GM21360 (cell line): ENCODE results near the gene OR2F1.
A peak's percentile ranks its signal among the peaks of the same experiment; 100 is the strongest.

ENCODE experiments used
- ATAC-seq: cut with Tn5 transposase; IDR thresholded peaks from one replicate; pipeline ENCODE4 v1.9.1; 2021; ENCODE audit warnings: mild to moderate bottlenecking, moderate library complexity; ENCODE audit not compliant: unreplicated experiment

The OR2F1 gene

DNA sequence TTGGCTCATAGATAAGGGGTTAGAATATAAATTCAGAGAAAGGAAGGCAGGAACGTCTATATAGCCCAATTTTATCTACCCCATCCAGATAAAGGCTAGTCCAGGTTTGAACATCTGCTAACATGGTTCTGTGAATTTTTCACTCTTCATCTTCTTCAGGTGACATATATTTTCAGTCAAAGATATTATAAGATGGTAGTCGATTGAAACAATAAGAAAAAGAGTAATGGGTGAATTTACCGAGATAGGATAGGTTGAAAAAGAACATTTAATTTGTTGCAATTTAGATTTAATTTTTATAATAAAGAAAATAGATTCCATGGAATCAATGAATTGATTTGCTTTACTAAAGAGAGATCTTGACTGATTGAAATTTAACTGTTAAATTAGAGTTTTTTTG lies at the start of gene OR2F1:
TSS of gene OR2F1 (plus strand) at position 301 of the 400 bp plus-strand sequence. CDS start 5,127 bp downstream, outside the sequence.
- no peak for ATAC-seq

- ATAC-seq = no peak
Measured at GRCh38 chr7:143905509-143905908, 49.1 kb upstream of the OR2F1 start.

DNA sequence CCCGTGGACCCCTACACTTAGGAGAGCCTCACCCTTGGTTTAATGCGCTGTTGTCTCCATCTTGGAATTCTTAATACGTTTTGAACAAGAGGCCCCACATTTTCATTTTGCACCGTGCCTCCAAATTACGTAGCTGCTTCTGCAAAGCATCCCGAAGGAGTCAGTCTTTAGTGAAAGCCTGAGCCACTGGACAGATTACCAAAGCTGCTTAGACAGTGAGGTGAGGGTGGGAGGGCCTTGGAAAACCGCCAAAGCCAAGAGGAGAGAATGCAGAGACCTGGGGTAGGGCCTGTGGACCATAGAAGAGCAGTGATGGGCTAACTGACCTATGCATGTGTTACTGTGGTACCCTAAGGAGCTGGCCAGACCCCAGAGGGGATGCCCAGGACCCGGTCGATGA lies 48.5 kb upstream of the OR2F1 start:
- no peak for ATAC-seq

- no peak for ATAC-seq
Measured at GRCh38 chr7:143906895-143907294, 47.7 kb upstream of the OR2F1 start.

DNA sequence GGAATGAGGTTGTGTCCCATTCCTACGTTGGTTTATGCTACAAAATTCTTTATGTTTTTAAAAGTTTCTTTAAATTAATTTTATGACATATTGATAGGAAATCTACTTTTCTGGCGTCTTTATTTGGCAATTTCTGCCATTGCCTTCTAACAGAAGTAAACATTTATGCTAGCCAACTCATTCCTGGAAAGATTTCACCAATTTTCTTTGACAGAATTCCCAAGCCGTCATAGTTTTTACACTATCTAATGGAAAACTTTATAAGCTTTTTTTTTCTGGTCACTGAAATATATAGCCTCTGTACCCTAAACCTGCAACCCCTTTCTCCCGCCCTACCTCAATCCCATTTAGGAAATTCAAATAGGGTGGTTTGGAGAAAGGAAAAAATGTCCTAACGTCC lies 46.5 kb upstream of the OR2F1 start:
- no peak for ATAC-seq

GRCh38 chr7:143909863-143910262 lies 44.8 kb upstream of the OR2F1 start:
- ATAC-seq = no peak

GRCh38 chr7:143910473-143911248 lies 44.0 kb upstream of the OR2F1 start:
- ATAC-seq = no peak

DNA sequence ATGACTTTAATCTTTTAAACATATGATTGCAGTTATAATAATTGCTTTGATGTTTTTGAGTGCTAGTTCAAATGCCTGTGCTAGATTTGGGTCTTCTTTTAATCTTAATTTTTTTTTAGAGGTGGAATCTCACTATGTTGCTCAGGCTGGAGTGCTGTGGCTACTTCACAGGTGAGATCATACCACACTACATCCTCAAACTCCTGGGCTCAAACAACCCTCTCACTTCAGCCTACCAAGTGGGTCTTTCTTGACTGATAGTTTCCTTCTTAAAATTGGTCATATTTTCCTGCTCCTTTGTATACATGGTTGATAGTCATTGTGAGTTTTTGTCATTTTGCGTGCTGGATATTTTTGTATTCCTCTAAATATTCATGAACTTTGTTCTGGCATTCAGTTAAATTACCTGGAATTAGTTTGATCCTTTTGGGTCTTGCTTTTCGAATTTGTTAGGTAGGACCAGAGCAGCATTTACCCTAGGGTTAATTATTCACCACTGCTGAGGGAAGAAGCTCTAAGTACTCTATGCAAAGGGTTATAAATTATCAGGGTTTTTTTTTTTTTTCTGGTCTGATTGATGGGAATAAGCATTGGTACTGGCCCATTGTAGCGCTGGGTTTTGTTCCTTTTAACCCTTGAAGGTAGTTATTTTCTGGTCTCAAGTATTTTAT lies 40.6 kb upstream of the OR2F1 start:
- no peak for ATAC-seq

DNA sequence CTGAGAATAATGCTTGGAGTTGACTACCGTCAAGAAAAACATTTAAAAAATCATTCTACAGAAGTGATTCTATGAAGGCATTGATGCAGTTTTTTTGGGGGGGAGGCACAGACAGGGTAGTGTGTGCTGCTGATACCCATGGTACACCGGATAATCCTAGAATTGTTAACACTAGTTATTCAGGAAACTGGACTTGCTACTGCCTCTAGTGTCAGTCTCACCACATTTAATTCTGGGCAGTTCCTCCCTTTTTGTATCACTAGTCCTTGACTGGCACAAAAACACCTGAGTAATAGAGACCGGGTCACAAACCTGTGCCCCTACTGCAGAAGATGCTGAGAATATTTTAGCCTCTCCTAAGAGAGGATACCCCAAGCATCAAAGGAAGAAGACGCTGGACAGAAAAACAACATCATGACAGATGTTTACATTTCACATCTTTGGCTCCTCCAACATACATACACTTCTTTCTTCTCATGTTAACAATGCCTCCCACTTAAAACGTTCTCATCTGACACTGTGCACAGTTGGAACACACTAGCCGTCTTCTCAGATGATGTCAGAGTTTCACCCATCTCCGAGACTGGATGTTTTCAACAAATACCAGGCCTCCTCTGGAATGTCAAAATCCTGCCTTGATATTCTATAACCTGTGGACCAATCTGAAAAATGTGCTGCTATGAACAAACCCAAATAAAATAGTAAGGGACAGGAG lies 39.5 kb upstream of the OR2F1 start:
- no peak for ATAC-seq

GRCh38 chr7:143924851-143925250 lies 29.8 kb upstream of the OR2F1 start:
- ATAC-seq = no peak

DNA sequence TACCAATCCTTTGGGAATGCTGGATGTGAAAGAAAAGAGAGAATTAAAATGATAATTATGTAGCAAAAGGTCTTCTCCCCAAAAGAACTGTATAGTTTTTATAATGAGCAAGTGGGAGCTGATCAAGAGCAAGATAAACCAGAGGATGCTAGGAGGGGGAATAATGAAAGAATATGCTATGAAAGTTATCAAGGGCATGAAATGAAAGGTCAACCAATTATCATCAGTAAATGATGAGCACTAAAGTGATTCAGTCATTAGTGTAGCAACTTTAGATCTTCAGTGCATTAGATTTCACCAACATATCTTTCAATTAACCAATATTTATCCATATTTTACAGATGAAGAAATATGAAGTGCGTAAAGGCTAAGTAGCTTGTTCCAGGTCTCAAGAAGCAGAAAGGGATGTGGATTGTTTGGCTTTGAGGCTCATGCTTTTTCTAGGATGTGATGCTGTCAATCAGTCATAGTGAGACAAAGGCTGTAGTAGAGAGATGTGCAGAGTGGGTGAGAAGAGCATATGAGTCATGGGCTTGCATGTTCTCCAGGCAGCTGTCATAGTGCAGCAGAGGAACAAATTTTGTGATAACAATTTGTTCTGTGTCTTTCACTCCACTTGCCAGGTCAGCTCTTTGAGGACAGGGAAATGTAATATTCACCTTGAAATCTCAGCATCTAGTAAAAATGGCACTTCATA lies 25.3 kb upstream of the OR2F1 start:
- peak; percentile 79 for ATAC-seq

- no peak for ATAC-seq
Measured at GRCh38 chr7:143931739-143932138, 22.9 kb upstream of the OR2F1 start.

DNA sequence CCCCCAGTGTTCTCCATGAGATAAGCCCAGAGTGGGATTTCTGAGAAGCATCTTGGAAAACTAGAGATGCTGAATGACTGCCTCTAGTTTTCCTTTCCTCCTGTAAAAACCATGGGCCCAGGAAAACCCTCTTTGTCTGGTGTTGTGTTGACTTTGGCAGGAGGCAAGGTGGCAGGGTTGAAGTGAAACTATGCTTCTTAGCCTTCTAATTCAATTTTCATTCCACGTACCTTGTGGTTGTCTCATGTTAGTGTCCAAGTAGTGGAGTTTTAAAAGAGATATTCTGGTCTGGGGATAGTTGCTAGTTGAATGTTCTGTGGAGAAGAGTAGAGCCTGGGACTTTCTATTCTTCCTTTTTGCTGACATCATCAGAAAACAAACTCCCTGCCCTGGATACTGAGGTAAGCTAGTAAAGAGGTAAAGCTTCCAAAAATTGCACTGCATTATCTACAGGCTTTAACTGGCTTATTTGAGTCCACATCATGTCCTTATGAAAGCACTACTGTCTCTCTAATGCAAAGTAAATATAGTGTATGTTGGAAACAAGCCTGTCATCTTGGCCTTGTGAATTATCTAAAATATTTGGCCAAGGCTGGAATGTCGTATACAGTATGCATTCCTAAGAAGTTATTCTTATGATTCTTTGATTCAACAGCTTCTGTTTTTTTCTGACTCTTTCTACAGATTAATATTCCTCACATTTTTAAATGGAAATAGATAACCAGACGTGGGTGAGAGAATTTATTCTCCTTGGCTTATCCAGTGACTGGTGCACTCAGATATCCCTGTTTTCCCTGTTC lies 19.9 kb upstream of the OR2F1 start, which contains the start of gene OR2F2:
TSS of gene OR2F2 (plus strand) at position 708 of the 800 bp plus-strand sequence. CDS start at position 708, 0 bp downstream.
- ATAC-seq = no peak

DNA sequence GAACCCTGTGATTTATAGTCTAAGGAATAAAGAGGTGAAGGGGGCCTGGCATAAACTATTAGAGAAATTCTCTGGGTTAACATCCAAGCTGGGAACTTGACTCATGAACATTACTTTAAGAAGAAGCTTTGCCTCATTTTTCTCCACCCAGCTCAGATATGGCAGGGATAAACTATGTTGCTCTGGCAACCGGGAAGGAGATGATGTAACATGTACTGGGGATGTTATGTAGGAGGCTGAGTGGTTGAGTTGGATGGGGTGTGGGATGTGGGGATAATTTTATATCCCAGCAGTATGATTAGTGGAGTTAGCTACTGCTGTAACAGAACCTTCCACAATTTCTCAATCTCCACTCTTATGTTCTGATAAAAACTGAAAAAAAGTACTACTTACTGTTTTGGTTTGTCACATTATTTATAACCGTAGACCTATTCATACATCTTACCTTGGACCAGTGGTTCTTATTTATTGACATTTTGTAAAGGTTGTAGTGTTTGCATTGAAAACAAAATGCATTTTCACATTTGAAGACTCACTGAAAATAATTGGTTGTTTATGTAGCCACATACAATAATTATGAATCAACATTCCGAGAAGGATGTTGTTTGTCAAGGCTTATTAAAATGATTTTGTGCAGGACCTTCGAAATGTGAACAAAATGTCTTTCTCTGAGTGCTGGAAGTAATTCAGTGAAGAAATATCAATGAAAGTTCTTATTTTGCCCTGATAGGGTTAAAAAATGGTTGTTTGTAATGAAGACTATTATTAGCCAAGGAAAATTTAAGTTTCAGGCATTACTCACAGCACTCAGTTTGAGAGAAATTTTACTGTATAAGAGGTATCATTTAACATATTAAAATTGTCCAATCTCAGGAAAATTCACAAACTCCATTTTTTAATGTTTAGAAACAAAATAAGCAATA lies 18.3 kb upstream of the OR2F1 start:
- no peak for ATAC-seq

DNA sequence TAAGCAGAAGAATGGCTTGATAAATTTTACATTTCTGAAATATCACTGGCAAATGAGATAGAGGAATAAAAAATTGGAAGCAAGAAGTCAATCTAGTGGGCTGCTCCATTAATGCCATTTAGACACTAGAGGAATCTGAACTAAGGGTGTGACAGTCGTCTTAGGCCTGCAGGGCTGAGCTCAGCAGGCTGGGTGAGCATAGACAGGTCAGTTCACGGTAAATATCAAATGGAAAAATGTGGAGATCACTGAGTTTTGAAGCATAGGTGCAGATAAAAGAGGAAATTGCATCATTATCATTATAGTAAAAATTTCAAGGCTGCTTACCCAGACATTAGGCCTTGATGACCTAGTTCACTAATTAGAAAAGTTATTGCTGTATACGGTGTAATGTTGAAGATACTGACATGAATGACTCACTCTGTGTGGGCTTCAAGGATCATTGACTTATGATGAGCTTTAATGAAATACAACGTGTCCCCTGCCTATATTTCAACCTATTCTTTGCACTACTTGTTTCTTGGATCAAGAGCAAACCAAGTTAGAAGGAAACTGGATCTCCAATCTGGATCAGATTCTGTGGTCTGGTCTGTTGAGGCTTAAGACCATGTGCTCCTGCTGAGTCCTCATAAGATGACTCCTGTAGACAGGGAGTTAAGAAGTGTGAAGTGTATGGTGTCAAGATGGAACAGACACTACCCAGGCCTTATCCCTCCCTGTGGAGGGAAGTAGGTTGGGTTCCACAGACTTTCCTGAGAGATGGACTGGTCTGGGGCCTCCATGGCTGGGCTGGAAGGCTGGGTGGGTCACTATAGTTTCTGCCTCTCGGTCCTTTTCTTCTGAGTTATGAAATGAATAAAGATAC lies 16.0 kb upstream of the OR2F1 start:
- no peak for ATAC-seq

DNA sequence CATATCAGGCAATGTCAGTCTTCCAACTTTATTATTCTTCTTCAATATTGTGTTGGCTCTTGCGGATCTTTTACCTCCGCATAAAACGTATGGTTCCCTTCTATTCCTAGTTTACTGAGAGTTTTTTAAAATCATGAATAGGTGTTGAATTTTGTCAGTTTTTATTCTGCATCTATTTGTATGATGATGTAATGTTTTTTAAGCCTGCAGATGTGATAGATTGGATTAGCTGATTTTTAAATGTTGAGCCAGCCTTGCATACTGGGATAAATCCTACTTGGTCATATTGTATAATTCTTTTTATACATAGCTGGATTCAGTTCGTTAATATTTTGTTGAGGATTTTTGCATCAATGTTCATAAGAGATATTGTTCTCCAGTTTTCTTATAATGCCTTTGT lies 9.2 kb upstream of the OR2F1 start:
- ATAC-seq = no peak

DNA sequence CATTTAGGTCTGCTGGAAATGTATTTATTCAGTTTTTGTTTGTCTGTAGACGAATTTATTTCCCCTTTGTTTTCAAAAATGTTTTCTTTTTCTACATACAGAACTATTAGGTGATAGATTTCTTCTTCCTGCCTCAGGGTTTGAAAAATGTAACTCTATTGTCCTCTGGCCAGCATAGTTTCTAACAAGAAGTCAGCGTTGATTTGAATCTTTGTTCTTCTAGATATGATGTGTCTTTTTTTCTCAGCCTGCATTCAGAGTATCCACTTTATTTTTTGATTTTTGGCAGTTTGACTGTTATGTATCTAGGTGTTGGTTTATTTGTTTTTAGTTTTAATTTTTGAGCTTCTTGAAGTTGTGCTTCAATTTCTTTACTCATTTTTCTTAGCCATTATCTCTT lies 7.5 kb upstream of the OR2F1 start:
- no peak for ATAC-seq

- ATAC-seq = no peak
Measured at GRCh38 chr7:143948733-143949132, 5.9 kb upstream of the OR2F1 start.
